HCT116 (cell line): Measurements from ENCODE around the gene CCL20. TPM values are rescaled to one million over a fixed set of nuclear protein-coding genes. Genes with fewer than 3 reads are reported as not detected.

Experiments used
- ATAC-seq: fragments of 200-7000 bp; cut with Tn5 transposase; 2 replicates; pipeline ENCODE4 v1.9.1; 2020; ENCODE audit warnings: mild to moderate bottlenecking, moderate library complexity
- BruUV-seq: library from RNA; stranded (reverse); fragments of 400-500 nt; replicated peaks from 2 replicates; lab custom pipeline; 2021; lab: Mats Ljungman, UMichigan
- CTCF ChIA-PET: fragments of 300-600 bp; sonication (Branson Sonifier 250); formaldehyde crosslinking; loops from one replicate; lab custom pipeline; 2021; ENCODE audit warnings: antibody characterized with exemption; lab: Charles Lee
- POLR2A ChIA-PET: fragments of 300-600, 350-600 bp; sonication (Branson Sonifier 250); formaldehyde crosslinking; loops from one replicate; lab custom pipeline; 2021; ENCODE audit warnings: antibody characterized with exemption; lab: Charles Lee
- RAD21 ChIA-PET, 2 experiments: fragments of 300-600 bp; sonication (Branson Sonifier 250); formaldehyde crosslinking; loops; one replicate each; lab custom pipeline; 2023; ENCODE audit warnings: low total read pairs in 2 of 2; ENCODE audit not compliant: uncharacterized antibody in 2 of 2, unreplicated experiment in 2 of 2, low non-redundant PET in 1 of 2; lab: Charles Lee
- DNase-seq: peaks from one replicate; pipeline ENCODE4 v3.0.0-alpha.2; 2010; ENCODE audit warnings: low read depth, low spot score
- H2AFZ ChIP-seq: fragments of 200-600 bp; shearing (Covaris generic), sonication (generic); 2 replicates; pipeline ENCODE4 v1.6.1; 2017; ENCODE audit warnings: low read depth, mixed run types, mixed read lengths, antibody characterized with exemption, low read length; ENCODE audit not compliant: poor library complexity, severe bottlenecking
- H3K27ac ChIP-seq: 2 replicates; pipeline ENCODE4 v1.5.1; 2012; ENCODE audit warnings: low read depth, low read length
- H3K27me3 ChIP-seq: fragments of 200-600 bp; sonication (generic); 2 replicates; pipeline ENCODE4 v1.6.1; 2016; ENCODE audit warnings: mixed run types, low read length, mixed read lengths; ENCODE audit not compliant: insufficient read depth
- H3K36me3 ChIP-seq, 2 experiments: fragments of 200-500 bp in 1 of 2; fragments of 200-600 bp in 1 of 2; sonication (Bioruptor generic) in 1 of 2; sonication (generic) in 1 of 2; 2 replicates each; pipeline versions ENCODE4 v1.5.1 to v1.6.1; 2014 to 2016; ENCODE audit warnings: low read length in 2 of 2, inconsistent platforms in 1 of 2, mixed read lengths in 1 of 2, mixed run types in 1 of 2; ENCODE audit not compliant: insufficient read depth in 2 of 2, control insufficient read depth in 1 of 2
- H3K4me1 ChIP-seq, 2 experiments: fragments of 200-600 bp in 1 of 2; sonication (generic) in 1 of 2; 2 replicates each; pipeline versions ENCODE4 v1.5.1 to v1.6.1; 2012 to 2017; ENCODE audit warnings: low read length in 2 of 2, inconsistent platforms in 1 of 2, mild to moderate bottlenecking in 1 of 2, mixed read lengths in 1 of 2, mixed run types in 1 of 2, moderate library complexity in 1 of 2; ENCODE audit not compliant: insufficient read depth in 2 of 2, control insufficient read depth in 1 of 2
- H3K4me2 ChIP-seq: fragments of 200-600 bp; sonication (generic); 2 replicates; pipeline ENCODE4 v1.6.1; 2017; ENCODE audit warnings: mixed run types, low read length, mixed read lengths
- H3K4me3 ChIP-seq, 2 experiments: fragments of 200-600 bp in 1 of 2; sonication (generic) in 1 of 2; replicated peaks in 1 of 2; 2 replicates each; pipeline ENCODE4 v1.5.1; 2011 to 2016; ENCODE audit warnings: low read length in 2 of 2, control low read depth in 1 of 2, low read depth in 1 of 2, mild to moderate bottlenecking in 1 of 2, mixed read lengths in 1 of 2, mixed run types in 1 of 2
- H3K79me2 ChIP-seq: fragments of 200-600 bp; sonication (generic); 2 replicates; pipeline ENCODE4 v1.6.1; 2017; ENCODE audit warnings: mild to moderate bottlenecking, mixed run types, low read length, moderate library complexity, mixed read lengths; ENCODE audit not compliant: insufficient read depth
- H3K9ac ChIP-seq: fragments of 200-600 bp; sonication (generic); 2 replicates; pipeline ENCODE4 v1.6.1; 2016; ENCODE audit warnings: low read length, mixed read lengths
- H3K9me2 ChIP-seq: fragments of 200-600 bp; sonication (generic), shearing (Covaris generic); 2 replicates; pipeline ENCODE4 v1.6.1; 2017; ENCODE audit warnings: mixed run types, mild to moderate bottlenecking, moderate library complexity; ENCODE audit not compliant: insufficient read depth
- H3K9me3 ChIP-seq, 2 experiments: fragments of 200-500 bp in 1 of 2; fragments of 200-600 bp in 1 of 2; sonication (Bioruptor generic) in 1 of 2; sonication (generic) in 1 of 2; 2 replicates each; pipeline ENCODE4 v1.6.1; 2014 to 2017; ENCODE audit warnings: low read length in 2 of 2, mixed read lengths in 2 of 2, inconsistent platforms in 1 of 2, low read depth in 1 of 2, mild to moderate bottlenecking in 1 of 2, mixed run types in 1 of 2, moderate library complexity in 1 of 2; ENCODE audit not compliant: control insufficient read depth in 1 of 2, insufficient read depth in 1 of 2
- H4K20me1 ChIP-seq: fragments of 200-600 bp; sonication (generic), shearing (Covaris generic); 2 replicates; pipeline ENCODE4 v1.6.1; 2017; ENCODE audit warnings: mixed run types, mild to moderate bottlenecking, moderate library complexity; ENCODE audit not compliant: insufficient read depth
- CEBPB ChIP-seq: IDR thresholded peaks from 2 replicates; pipeline ENCODE4 v1.6.1; 2012; ENCODE audit warnings: low read depth
- EGR1 ChIP-seq: IDR thresholded peaks from 2 replicates; pipeline ENCODE4 v1.6.1; 2012; ENCODE audit warnings: low read depth
- ELF1 ChIP-seq: IDR thresholded peaks from 2 replicates; pipeline ENCODE4 v1.6.1; 2012; ENCODE audit warnings: low read depth, borderline replicate concordance
- POLR2AphosphoS5 ChIP-seq: IDR thresholded peaks from 2 replicates; pipeline ENCODE4 v1.6.1; 2011; ENCODE audit warnings: mild to moderate bottlenecking, low read depth, low read length, moderate library complexity
- SIN3A ChIP-seq: IDR thresholded peaks from 2 replicates; pipeline ENCODE4 v1.6.1; 2012; ENCODE audit warnings: low read depth
- YY1 ChIP-seq: IDR thresholded peaks from 2 replicates; pipeline ENCODE4 v1.6.1; 2011; ENCODE audit warnings: low read length, low read depth, moderate library complexity, mild to moderate bottlenecking; ENCODE audit not compliant: insufficient replicate concordance; ENCODE audit errors: extremely low read depth
- ZBTB33 ChIP-seq: IDR thresholded peaks from 2 replicates; pipeline ENCODE4 v1.6.1; 2011; ENCODE audit warnings: mild to moderate bottlenecking, low read length, moderate library complexity; ENCODE audit not compliant: insufficient replicate concordance; ENCODE audit errors: extremely low read depth
- ZFX ChIP-seq: fragments of 450-650 bp; IDR thresholded peaks from 2 replicates; pipeline ENCODE4 v1.6.1; 2017
- intact Hi-C: fragments of 100-400 bp; cut with micrococcal nuclease; formaldehyde crosslinking; loops from 2 replicates; pipeline ENCODE4 v1.10.0; 2022
- total RNA-seq: library from RNA; stranded (reverse); gene quantifications from one replicate; pipeline ENCODE4 v1.2.1, GENCODE V29; 2021; ENCODE audit not compliant: unreplicated experiment
- TF ChIP-seq, protein P1 (sequence below): IDR thresholded peaks from 2 replicates; pipeline ENCODE4 v1.6.1; 2012
- TF ChIP-seq, protein P2 (sequence below): IDR thresholded peaks from 2 replicates; pipeline ENCODE4 v1.6.1; 2012; ENCODE audit warnings: low read depth

The CCL20 gene
- total RNA-seq, 1 experiment from 2014 or later, result 0.30 TPM

GRCh38 chr2:227816507-227817294 lies 3.1 kb downstream of the CCL20 start:
- ATAC-seq, result no peak
- Histone ChIP-seq H3K9me3 (no peaks in the 10 kb centered on the region), H3K4me1 (peaks cover 28 to 52% of the 10 kb centered on the region in 2 experiments), H3K27me3 (no peaks in the 10 kb centered on the region), H3K9ac (no peak overlapping the region), H4K20me1 (no peaks in the 10 kb centered on the region), H2AFZ (peak overlapping the region; percentile 29), H3K27ac (no peak overlapping the region), H3K9me2 (no peaks in the 10 kb centered on the region), H3K4me2 (peak overlapping the region; percentile 72; the same call in 1 of the 2 replicates), H3K79me2 (no peaks in the 10 kb centered on the region), H3K36me3 (no peaks in the 10 kb centered on the region), H3K4me3 (no peak overlapping the region)
- DNase-seq, result no peak
- POLR2A ChIA-PET, result interaction anchor here (1.1 to 1.3 kb wide), 2 partner anchors 43 to 46 kb away, joined by 3 to 4 read pairs; no protein-coding TSS in a partner anchor
- TF ChIP-seq, protein P1, sequence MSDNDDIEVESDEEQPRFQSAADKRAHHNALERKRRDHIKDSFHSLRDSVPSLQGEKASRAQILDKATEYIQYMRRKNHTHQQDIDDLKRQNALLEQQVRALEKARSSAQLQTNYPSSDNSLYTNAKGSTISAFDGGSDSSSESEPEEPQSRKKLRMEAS, result no peak
- no peak for TF ChIP-seq SIN3A
- TF ChIP-seq YY1, result no peak
- no peak for TF ChIP-seq EGR1
- TF ChIP-seq ZFX, result no peak
- TF ChIP-seq, protein P2, sequence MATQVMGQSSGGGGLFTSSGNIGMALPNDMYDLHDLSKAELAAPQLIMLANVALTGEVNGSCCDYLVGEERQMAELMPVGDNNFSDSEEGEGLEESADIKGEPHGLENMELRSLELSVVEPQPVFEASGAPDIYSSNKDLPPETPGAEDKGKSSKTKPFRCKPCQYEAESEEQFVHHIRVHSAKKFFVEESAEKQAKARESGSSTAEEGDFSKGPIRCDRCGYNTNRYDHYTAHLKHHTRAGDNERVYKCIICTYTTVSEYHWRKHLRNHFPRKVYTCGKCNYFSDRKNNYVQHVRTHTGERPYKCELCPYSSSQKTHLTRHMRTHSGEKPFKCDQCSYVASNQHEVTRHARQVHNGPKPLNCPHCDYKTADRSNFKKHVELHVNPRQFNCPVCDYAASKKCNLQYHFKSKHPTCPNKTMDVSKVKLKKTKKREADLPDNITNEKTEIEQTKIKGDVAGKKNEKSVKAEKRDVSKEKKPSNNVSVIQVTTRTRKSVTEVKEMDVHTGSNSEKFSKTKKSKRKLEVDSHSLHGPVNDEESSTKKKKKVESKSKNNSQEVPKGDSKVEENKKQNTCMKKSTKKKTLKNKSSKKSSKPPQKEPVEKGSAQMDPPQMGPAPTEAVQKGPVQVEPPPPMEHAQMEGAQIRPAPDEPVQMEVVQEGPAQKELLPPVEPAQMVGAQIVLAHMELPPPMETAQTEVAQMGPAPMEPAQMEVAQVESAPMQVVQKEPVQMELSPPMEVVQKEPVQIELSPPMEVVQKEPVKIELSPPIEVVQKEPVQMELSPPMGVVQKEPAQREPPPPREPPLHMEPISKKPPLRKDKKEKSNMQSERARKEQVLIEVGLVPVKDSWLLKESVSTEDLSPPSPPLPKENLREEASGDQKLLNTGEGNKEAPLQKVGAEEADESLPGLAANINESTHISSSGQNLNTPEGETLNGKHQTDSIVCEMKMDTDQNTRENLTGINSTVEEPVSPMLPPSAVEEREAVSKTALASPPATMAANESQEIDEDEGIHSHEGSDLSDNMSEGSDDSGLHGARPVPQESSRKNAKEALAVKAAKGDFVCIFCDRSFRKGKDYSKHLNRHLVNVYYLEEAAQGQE, result no peak
- TF ChIP-seq POLR2AphosphoS5, result no peak
- no peak for TF ChIP-seq ZBTB33
- no peak for TF ChIP-seq CEBPB
- no peak for TF ChIP-seq ELF1
- RAD21 ChIA-PET, result interaction anchor here in 1 of 2 experiments (0.6 kb wide), 1 partner anchor 31 kb away, joined by 3 read pairs; no protein-coding TSS in a partner anchor
- CTCF ChIA-PET, result interaction anchor here (1.2 kb wide), 1 partner anchor 46 kb away, joined by 5 read pairs; no protein-coding TSS in a partner anchor
- intact Hi-C loops, result no loop called here
- no TSS peak for BruUV-seq
